ENCODE measurements around the gene IFNA5.

IFNA5 gene

GRCh38 chr9:21281275-21281674, 23.8 kb downstream of the IFNA5 start:
- ChIA-PET POLR2A (ENCODE audit: low non-redundant PET) (no interaction called here), CTCF (interaction anchor here (0.6 kb wide), 1 partner anchor 10 kb away, joined by 3 read pairs; no protein-coding TSS in a partner anchor)
- no peak for DNase-seq (ENCODE audit: low spot score)
- no peak overlapping the region for H3K27ac ChIP-seq
- TF ChIP-seq CTCF (conservative IDR thresholded peaks at IDR 0.05; ENCODE audit: low read depth): no peak

- no peak for TF ChIP-seq CTCF (conservative IDR thresholded peaks at IDR 0.05; ENCODE audit: low read depth)
- no peak overlapping the region for H3K27ac ChIP-seq
- ChIA-PET POLR2A (ENCODE audit: low non-redundant PET) (no interaction called here), CTCF (interaction anchor here (1.5 kb wide), 1 partner anchor 15 kb away, joined by 10 read pairs; no protein-coding TSS in a partner anchor)
- DNase-seq (ENCODE audit: low spot score): no peak
These were observed 36.8 kb downstream of the IFNA5 start for GRCh38 chr9:21268347-21268657.

GRCh38 chr9:21267485-21268346, 37.4 kb downstream of the IFNA5 start:
- DNase-seq (ENCODE audit: low spot score): no peak
- no peak for TF ChIP-seq CTCF (conservative IDR thresholded peaks at IDR 0.05; ENCODE audit: low read depth)
- no peak overlapping the region for H3K27ac ChIP-seq
- CTCF ChIA-PET: interaction anchor here (1.5 kb wide), 1 partner anchor 15 kb away, joined by 10 read pairs; no protein-coding TSS in a partner anchor
- POLR2A ChIA-PET (ENCODE audit: low non-redundant PET): no interaction called here

- DNase-seq (ENCODE audit: low spot score): no peak
- CTCF ChIA-PET: interaction anchor here (0.8 to 1.5 kb wide), 2 partner anchors 14 kb away, joined by 4 to 10 read pairs; no protein-coding TSS in a partner anchor
- no peak for TF ChIP-seq CTCF (conservative IDR thresholded peaks at IDR 0.05; ENCODE audit: low read depth)
- H3K27ac ChIP-seq: no peak overlapping the region
- POLR2A ChIA-PET (ENCODE audit: low non-redundant PET): no interaction called here
These were observed 38.2 kb downstream of the IFNA5 start for GRCh38 chr9:21266733-21267484.

GRCh38 chr9:21265421-21266189, 39.5 kb downstream of the IFNA5 start:
- TF ChIP-seq CTCF (conservative IDR thresholded peaks at IDR 0.05; ENCODE audit: low read depth): no peak
- H3K27ac ChIP-seq: no peak overlapping the region
- ChIA-PET CTCF (interaction anchor here (0.6 to 1.4 kb wide), 4 partner anchors 12 to 131 kb away, joined by 3 to 5 read pairs (median 4); no protein-coding TSS in a partner anchor), POLR2A (ENCODE audit: low non-redundant PET) (no interaction called here)
- no peak for DNase-seq (ENCODE audit: low spot score)
